Measurements from ENCODE around the gene YBEY. TPM values are rescaled to one million over a fixed set of nuclear protein-coding genes. Genes with fewer than 3 reads are reported as not detected.
A peak's percentile ranks its signal among the peaks of the same experiment; 100 is the strongest.

YBEY gene
- total and polyA plus RNA-seq, 2 of the 8 experiments (the other 6 are each of a cell fraction or from before 2014, with no cell fraction given) = 26.9 to 31.9 TPM

GRCh38 chr21:46295996-46296752, 10.0 kb downstream of the YBEY start:
- peaks cover 2% of the 10 kb centered on the region; the same call in 1 of the 2 replicates for H3K79me1 ChIP-seq (ENCODE audit: low read depth, low read length)
- no peak overlapping the region for H3K23ac ChIP-seq (ENCODE audit: insufficient read length)
- H3K4me3 ChIP-seq (ENCODE audit: extremely low read depth in 1 of 4, insufficient read depth in 2 of 4, low read depth in 3 of 4, low read length in 4 of 4) = no peak overlapping the region
- H2BK120ac ChIP-seq (replicated peaks; ENCODE audit: low read depth, low read length) = no peak overlapping the region
- ChIA-PET POLR2A (ENCODE audit: partially characterized antibody) (interaction anchor here (0.6 to 3.7 kb wide), 13 partner anchors 8 to 147 kb away, joined by 3 to 22 read pairs (median 5); partner anchors contain the start of genes C21orf58, MCM3AP and YBEY), CTCF (ENCODE audit: partially characterized antibody) (interaction anchor here (0.9 to 1.4 kb wide), 5 partner anchors 12 to 153 kb away, joined by 3 to 5 read pairs (median 3); a partner anchor contains a TSS)
- H3K23me2 ChIP-seq (ENCODE audit: low read depth, low read length) = peaks cover 3% of the 10 kb centered on the region; the same call in 1 of the 2 replicates
- H2BK15ac ChIP-seq (ENCODE audit: low read length) = no peak overlapping the region
- H3K9ac ChIP-seq (replicated peaks in 1 of 4; ENCODE audit: extremely low read depth in 1 of 4, low read depth in 3 of 4, low read length in 3 of 4) = no peak overlapping the region
- no peak overlapping the region for H4K5ac ChIP-seq (ENCODE audit: insufficient read length, low read depth, low read length)
- H3K56ac ChIP-seq (replicated peaks; ENCODE audit: insufficient read length, low read depth, low read length) = no peak overlapping the region
- H2AK5ac ChIP-seq (ENCODE audit: low read depth, low read length) = no peak overlapping the region; the same call in 1 of the 2 replicates
- no peak overlapping the region for H3K14ac ChIP-seq (ENCODE audit: insufficient read length)
- no peak overlapping the region for H2BK20ac ChIP-seq (ENCODE audit: low read length)
- no peak for TF ChIP-seq RNF2 (IDR thresholded peaks at IDR 0.05; ENCODE audit: borderline replicate concordance, low read depth, low read length, missing control alignments, poor library complexity, severe bottlenecking)
- peak; percentile 46; the same call in 1 of the 2 replicates for TF ChIP-seq MAX (IDR thresholded peaks at IDR 0.05)
- TF ChIP-seq, protein P1, sequence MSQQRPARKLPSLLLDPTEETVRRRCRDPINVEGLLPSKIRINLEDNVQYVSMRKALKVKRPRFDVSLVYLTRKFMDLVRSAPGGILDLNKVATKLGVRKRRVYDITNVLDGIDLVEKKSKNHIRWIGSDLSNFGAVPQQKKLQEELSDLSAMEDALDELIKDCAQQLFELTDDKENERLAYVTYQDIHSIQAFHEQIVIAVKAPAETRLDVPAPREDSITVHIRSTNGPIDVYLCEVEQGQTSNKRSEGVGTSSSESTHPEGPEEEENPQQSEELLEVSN (IDR thresholded peaks at IDR 0.05) = peak; percentile 63; the same call in 1 of the 2 replicates
- H3K9me3 ChIP-seq (ENCODE audit: insufficient read depth in 2 of 2, low read depth in 1 of 2, low read length in 1 of 2) = no peaks in the 10 kb centered on the region
- no peak overlapping the region for H2BK5ac ChIP-seq (ENCODE audit: low read depth, low read length)
- peaks cover 0 to 3% (median 0%) of the 10 kb centered on the region in 4 experiments; a peak in 1 of 7 replicates for H3K27me3 ChIP-seq (replicated peaks in 1 of 4; ENCODE audit: control insufficient read depth in 3 of 4, extremely low read depth in 1 of 4, insufficient read depth in 3 of 4, low read length in 3 of 4)
- peaks cover 0 to 2% of the 10 kb centered on the region in 2 experiments for H4K20me1 ChIP-seq (replicated peaks in 1 of 2; ENCODE audit: control insufficient read depth in 1 of 2, insufficient read depth in 2 of 2, low read length in 2 of 2)
- no peak overlapping the region for H4K8ac ChIP-seq (ENCODE audit: extremely low read depth, insufficient read depth, low read length)
- H3K18ac ChIP-seq (ENCODE audit: extremely low read depth, low read length) = no peak overlapping the region
- H3K36me3 ChIP-seq (ENCODE audit: control insufficient read depth in 2 of 4, insufficient read depth in 4 of 4, low read length in 3 of 4) = peaks cover 3 to 24% (median 13%) of the 10 kb centered on the region in 4 experiments; a peak in 7 of 8 replicates
- no peak overlapping the region for H4K91ac ChIP-seq (replicated peaks; ENCODE audit: insufficient read length, low read length)
- H3K27ac ChIP-seq (ENCODE audit: low read depth, low read length) = no peak overlapping the region
- H2AFZ ChIP-seq (ENCODE audit: low read length) = no peak overlapping the region
- WGBS, 2 experiments (ENCODE audit: extremely low coverage in 1 of 2, insufficient coverage in 1 of 2, insufficient read length in 1 of 2, insufficient replicate concordance in 2 of 2, low coverage in 1 of 2, low lambda C conversion rate in 2 of 2, missing lambda C conversion rate in 1 of 2) = 83% methylated on average over 28 of the region's 29 CpGs; no CpG with 5 or more reads in 1 of the 2 experiments
- H3K79me2 ChIP-seq (ENCODE audit: control insufficient read depth in 1 of 2, insufficient read depth in 2 of 2, low read length in 2 of 2) = no peaks in the 10 kb centered on the region
- no peak overlapping the region for H2BK12ac ChIP-seq (ENCODE audit: low read depth, low read length)
- FAIRE-seq (no peak), DNase-seq (ENCODE audit: low read depth in 1 of 2, low spot score in 2 of 2) (peak in 1 of 2 experiments; percentile 51)
- peaks cover 2 to 12% (median 8%) of the 10 kb centered on the region in 4 experiments; a peak in 6 of 7 replicates for H3K4me1 ChIP-seq (replicated peaks in 1 of 4; ENCODE audit: control insufficient read depth in 3 of 4, insufficient read depth in 4 of 4, low read length in 3 of 4)
- H3K4me2 ChIP-seq (ENCODE audit: insufficient read depth in 1 of 2, low read depth in 2 of 2, low read length in 2 of 2) = no peak overlapping the region
- no peak overlapping the region for H3K4ac ChIP-seq (replicated peaks; ENCODE audit: insufficient read length, low read depth, low read length)

Data from H1 (cell line).